Measurements from ENCODE around the gene MEG3. TPM values are rescaled to one million over a fixed set of nuclear protein-coding genes. Genes with fewer than 3 reads are reported as not detected.

MEG3 gene
- total RNA-seq, 1 experiment from 2014 or later: 338 TPM

GRCh38 chr14:100781952-100782351, 44.0 kb upstream of the MEG3 start:
- no peaks in the 10 kb centered on the region; the same call in 1 of the 2 replicates for H3K27me3 Mint-ChIP-seq (ENCODE audit: low read depth)
- DNase-seq (ENCODE audit: low spot score) (no peak), ATAC-seq (no peak)
- ChIA-PET POLR2A (no interaction called here), CTCF (no interaction called here)
- H3K4me1 Mint-ChIP-seq: no peaks in the 10 kb centered on the region
- H3K9me3 Mint-ChIP-seq: no peaks in the 10 kb centered on the region
- H3K27ac Mint-ChIP-seq: no peak overlapping the region
- no peak overlapping the region for H3K4me3 Mint-ChIP-seq
- no peaks in the 10 kb centered on the region for H3K36me3 Mint-ChIP-seq
- TF ChIP-seq ZNF219 (CRISPR knock-in tag; IDR thresholded peaks at IDR 0.05; ENCODE audit: borderline replicate concordance): no peak
- no peak for TF ChIP-seq SMAD4 (CRISPR knock-in tag; IDR thresholded peaks at IDR 0.05)
- TF ChIP-seq, protein P1, sequence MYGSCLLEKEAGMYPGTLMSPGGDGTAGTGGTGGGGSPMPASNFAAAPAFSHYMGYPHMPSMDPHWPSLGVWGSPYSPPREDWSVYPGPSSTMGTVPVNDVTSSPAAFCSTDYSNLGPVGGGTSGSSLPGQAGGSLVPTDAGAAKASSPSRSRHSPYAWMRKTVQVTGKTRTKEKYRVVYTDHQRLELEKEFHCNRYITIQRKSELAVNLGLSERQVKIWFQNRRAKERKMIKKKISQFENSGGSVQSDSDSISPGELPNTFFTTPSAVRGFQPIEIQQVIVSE (CRISPR knock-in tag; IDR thresholded peaks at IDR 0.05; ENCODE audit: borderline replicate concordance): no peak
- TF ChIP-seq ZNF671 (CRISPR knock-in tag; IDR thresholded peaks at IDR 0.05): no peak
- TF ChIP-seq, protein P2, sequence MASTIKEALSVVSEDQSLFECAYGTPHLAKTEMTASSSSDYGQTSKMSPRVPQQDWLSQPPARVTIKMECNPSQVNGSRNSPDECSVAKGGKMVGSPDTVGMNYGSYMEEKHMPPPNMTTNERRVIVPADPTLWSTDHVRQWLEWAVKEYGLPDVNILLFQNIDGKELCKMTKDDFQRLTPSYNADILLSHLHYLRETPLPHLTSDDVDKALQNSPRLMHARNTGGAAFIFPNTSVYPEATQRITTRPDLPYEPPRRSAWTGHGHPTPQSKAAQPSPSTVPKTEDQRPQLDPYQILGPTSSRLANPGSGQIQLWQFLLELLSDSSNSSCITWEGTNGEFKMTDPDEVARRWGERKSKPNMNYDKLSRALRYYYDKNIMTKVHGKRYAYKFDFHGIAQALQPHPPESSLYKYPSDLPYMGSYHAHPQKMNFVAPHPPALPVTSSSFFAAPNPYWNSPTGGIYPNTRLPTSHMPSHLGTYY (CRISPR knock-in tag; IDR thresholded peaks at IDR 0.05): no peak
- TF ChIP-seq SP1 (CRISPR knock-in tag; conservative IDR thresholded peaks at IDR 0.05): no peak
- TF ChIP-seq ZNF416 (CRISPR knock-in tag; IDR thresholded peaks at IDR 0.05): no peak
- no peak for TF ChIP-seq E2F1 (CRISPR knock-in tag; IDR thresholded peaks at IDR 0.05)
- no peak for TF ChIP-seq GRHL2 (CRISPR knock-in tag; IDR thresholded peaks at IDR 0.05; ENCODE audit: insufficient replicate concordance, severe bottlenecking)
- no peak for TF ChIP-seq CBFB (CRISPR knock-in tag; IDR thresholded peaks at IDR 0.05; ENCODE audit: low read depth)
- TF ChIP-seq CREM (CRISPR knock-in tag; IDR thresholded peaks at IDR 0.05): no peak
- TF ChIP-seq JUN (CRISPR knock-in tag; IDR thresholded peaks at IDR 0.05): no peak
- no peak for TF ChIP-seq ZNF423 (CRISPR knock-in tag; IDR thresholded peaks at IDR 0.05)

DNA sequence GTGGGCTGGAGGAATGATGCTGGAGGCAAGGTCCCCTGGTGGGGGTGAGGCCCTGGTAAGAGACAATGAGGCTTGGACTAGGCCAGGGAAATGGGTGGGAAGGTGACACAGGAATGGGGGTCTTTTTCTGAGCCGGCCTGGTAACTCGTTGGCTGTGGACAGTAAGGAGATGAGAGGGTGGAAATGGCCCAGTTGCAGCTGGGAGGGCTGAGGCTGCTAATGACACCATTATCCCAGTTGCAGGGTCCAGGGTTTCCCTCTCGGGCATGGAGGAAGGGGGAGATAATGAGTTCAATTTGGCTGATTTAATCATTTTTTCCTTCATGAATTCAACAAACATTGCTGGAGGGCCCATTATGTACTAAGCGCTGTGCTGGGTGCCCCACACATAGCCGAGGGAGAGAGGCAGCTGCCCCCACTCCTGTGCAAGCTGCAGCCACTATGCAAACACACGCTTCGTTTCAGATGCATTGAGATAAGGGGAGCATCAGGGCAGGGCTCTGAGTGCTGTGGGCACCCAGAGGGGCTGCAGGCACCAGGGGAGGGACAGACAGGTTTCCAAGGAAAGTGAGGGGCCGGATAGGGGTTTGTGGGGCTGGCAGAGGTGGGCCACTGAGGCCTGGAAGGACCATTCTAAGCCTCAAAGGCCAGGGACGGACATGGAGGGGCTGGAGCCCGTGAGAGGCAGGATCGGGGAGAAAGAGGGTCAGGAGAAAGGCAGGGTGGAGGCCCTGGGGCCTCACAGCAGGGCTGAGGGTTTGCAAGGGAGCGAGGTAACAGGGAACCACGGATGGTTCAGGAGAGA, 43.2 kb upstream of the MEG3 start:
- CTCF ChIA-PET: no interaction called here
- ATAC-seq (no peak), DNase-seq (ENCODE audit: low spot score) (peak; percentile 5)
- Mint-ChIP-seq H3K4me1 (no peaks in the 10 kb centered on the region; the same call in 1 of the 2 replicates), H3K9me3 (no peaks in the 10 kb centered on the region), H3K36me3 (no peaks in the 10 kb centered on the region), H3K27me3 (ENCODE audit: low read depth) (no peaks in the 10 kb centered on the region; the same call in 1 of the 2 replicates), H3K27ac (no peak overlapping the region), H3K4me3 (no peak overlapping the region)
- POLR2A ChIA-PET: no interaction called here
- no peak for TF ChIP-seq ESRRA (CRISPR knock-in tag; IDR thresholded peaks at IDR 0.05; ENCODE audit: borderline replicate concordance)
- TF ChIP-seq, protein P3, sequence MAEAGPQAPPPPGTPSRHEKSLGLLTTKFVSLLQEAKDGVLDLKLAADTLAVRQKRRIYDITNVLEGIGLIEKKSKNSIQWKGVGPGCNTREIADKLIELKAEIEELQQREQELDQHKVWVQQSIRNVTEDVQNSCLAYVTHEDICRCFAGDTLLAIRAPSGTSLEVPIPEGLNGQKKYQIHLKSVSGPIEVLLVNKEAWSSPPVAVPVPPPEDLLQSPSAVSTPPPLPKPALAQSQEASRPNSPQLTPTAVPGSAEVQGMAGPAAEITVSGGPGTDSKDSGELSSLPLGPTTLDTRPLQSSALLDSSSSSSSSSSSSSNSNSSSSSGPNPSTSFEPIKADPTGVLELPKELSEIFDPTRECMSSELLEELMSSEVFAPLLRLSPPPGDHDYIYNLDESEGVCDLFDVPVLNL (CRISPR knock-in tag; IDR thresholded peaks at IDR 0.05; ENCODE audit: borderline replicate concordance, low read depth): no peak
- TF ChIP-seq, protein P4, sequence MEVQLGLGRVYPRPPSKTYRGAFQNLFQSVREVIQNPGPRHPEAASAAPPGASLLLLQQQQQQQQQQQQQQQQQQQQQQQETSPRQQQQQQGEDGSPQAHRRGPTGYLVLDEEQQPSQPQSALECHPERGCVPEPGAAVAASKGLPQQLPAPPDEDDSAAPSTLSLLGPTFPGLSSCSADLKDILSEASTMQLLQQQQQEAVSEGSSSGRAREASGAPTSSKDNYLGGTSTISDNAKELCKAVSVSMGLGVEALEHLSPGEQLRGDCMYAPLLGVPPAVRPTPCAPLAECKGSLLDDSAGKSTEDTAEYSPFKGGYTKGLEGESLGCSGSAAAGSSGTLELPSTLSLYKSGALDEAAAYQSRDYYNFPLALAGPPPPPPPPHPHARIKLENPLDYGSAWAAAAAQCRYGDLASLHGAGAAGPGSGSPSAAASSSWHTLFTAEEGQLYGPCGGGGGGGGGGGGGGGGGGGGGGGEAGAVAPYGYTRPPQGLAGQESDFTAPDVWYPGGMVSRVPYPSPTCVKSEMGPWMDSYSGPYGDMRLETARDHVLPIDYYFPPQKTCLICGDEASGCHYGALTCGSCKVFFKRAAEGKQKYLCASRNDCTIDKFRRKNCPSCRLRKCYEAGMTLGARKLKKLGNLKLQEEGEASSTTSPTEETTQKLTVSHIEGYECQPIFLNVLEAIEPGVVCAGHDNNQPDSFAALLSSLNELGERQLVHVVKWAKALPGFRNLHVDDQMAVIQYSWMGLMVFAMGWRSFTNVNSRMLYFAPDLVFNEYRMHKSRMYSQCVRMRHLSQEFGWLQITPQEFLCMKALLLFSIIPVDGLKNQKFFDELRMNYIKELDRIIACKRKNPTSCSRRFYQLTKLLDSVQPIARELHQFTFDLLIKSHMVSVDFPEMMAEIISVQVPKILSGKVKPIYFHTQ (CRISPR knock-in tag; IDR thresholded peaks at IDR 0.05): no peak
- TF ChIP-seq TEAD4 (CRISPR knock-in tag; IDR thresholded peaks at IDR 0.05): no peak
- TF ChIP-seq TCF7 (CRISPR knock-in tag; IDR thresholded peaks at IDR 0.05; ENCODE audit: low read depth): no peak
- TF ChIP-seq RELA (CRISPR knock-in tag; IDR thresholded peaks at IDR 0.05; ENCODE audit: borderline replicate concordance): no peak
- no peak for TF ChIP-seq ZNF512 (CRISPR knock-in tag; IDR thresholded peaks at IDR 0.05; ENCODE audit: borderline replicate concordance)
- TF ChIP-seq JAZF1 (CRISPR knock-in tag; IDR thresholded peaks at IDR 0.05): no peak
- TF ChIP-seq GABPB1 (CRISPR knock-in tag; IDR thresholded peaks at IDR 0.05): no peak
- TF ChIP-seq, protein P1 (CRISPR knock-in tag; IDR thresholded peaks at IDR 0.05; ENCODE audit: borderline replicate concordance): no peak
- no peak for TF ChIP-seq ATF3 (CRISPR knock-in tag; conservative IDR thresholded peaks at IDR 0.05)
